GM13977 (cell line): ENCODE measurements around the gene CIITA.

Experiments
- DNase-seq: peaks from one replicate; pipeline ENCODE4 v3.0.0; 2012; ENCODE audit warnings: low spot score
- CTCF ChIP-seq: IDR thresholded peaks from 2 replicates; pipeline ENCODE4 v1.5.1; 2012; ENCODE audit warnings: mild to moderate bottlenecking, control low read depth; ENCODE audit not compliant: insufficient read depth; ENCODE audit errors: extremely low read depth, missing control alignments
- in situ Hi-C: fragments of 300-500 bp; cut with MboI; formaldehyde crosslinking; loops from one replicate; pipeline ENCODE4 v1.12.0; 2022; ENCODE audit warnings: low sequenced_read_pairs, low pct_unique_long_range_greater_than_20kb, mixed read lengths, inconsistent platforms; ENCODE audit not compliant: unreplicated experiment

Gene CIITA

DNA sequence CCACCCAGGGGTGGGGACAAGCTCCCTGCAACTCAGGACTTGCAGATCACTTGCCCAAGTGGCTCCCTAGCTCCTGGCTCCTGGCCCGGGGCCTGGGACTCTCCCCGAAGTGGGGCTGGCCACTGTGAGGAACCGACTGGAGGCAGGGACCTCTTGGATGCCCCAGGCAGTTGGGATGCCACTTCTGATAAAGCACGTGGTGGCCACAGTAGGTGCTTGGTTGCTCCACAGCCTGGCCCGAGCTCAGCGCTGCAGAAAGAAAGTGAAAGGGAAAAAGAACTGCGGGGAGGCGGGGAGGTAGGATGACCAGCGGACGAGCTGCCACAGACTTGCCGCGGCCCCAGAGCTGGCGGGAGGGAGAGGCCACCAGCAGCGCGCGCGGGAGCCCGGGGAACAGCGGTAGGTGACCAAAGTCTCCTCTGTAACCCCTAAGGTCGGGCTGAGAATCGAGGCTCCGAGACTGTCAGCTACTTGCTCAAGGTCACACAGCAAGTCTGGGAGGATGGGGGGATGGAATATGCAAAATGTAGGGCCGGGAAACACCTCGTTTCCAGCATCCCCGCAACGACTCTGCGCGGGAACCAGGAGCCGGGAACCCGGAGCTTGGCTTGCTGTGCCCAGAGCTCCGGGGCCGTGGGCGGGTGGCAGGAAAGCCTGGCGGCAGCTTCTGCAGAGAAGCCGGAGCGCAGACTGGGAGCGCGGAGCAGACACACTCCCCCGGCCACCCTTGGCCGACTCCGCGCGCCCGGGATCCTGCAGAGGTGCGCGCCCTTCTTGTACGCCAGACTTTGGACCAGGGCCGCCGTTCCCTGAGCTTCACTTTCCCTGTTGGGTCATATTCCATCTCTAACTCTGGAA, 1.9 kb downstream of the CIITA start:
- no peak for TF ChIP-seq CTCF
- peak; percentile 67 for DNase-seq
- in situ Hi-C loops: no loop called here

DNA sequence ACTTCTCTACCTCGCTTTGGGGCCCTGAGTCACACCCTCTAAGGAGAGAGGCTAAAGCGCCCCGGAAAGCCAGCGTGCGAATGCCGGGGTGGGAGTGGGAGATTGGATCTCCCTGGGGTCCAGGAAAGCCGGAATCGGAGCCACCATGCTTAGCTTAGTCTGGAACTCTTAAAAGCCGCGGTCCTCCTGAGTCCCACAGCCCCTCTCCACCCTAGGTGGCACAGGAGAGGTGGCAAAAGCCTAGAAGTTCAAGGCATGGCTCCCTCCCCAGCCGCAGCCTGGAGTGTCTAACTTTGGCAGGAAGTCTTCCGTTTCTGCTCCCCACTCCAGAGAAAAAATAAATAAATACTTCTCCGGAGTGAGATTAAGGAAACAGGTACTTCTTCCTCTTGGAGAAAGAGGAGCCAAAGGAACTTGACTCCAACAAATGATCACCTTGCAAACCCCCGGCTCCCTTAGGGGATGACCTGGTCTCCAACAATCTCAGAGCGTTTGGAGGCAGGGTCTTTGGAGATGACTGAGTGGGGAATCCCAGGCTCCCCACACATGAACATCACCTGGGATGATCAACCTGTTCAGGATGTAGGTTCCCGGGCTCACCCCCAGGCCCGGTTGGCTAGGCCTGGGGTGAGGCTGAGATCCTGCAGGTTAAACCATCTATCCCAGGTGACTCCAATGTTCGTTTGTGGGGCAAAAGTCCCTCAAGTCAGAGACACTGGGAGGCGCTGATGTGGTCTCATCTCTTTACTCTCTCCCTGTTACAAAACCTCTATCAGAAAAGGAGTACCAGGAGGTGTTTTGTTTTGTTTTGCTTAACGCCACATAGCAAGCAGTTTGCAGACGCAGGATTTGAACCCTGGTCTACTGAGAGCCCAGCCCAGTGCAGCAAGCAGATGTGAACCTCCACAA, 2.9 kb downstream of the CIITA start:
- DNase-seq: no peak
- in situ Hi-C loops: no loop called here
- TF ChIP-seq CTCF: peak; percentile 28

DNA sequence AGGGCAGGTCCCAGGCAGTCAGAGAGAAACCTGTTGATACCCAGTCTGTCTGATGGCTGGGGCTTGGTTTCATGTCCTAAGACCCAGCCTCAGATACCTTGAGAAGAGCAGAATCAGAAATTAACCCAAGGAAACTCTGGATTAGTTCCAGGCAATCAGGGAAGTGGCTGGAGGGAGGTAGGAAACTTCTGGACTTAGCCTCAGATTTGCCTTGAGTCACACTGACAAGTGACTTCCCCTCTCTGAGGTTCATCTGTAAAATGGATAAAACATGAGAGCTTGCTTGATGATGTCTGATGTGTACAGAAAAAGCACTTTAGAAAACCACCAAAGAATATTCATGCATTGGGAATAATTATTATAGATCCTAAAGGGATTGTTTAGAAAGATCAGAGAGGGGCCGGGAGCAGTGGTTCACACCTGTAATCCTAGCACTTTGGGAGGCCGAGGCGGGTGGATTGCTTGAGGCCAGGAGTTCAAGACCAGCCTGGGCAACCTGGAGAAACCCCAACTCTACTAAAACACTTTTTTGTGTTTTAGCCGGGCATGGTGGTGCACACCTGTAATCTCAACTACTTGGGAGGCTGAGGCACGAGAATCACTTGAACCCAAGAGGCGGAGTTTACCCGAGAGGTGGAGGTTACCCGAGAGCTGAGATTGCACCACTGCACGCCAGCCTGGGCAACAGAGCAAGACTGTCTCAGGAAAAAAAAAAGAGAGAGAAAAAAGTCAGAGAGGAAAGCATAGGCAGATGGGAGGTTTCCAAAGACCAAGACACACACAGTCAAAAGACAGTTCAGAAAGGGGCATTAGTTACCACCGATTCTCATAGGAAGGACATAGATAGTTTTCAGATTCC, 3.8 kb downstream of the CIITA start:
- no peak for TF ChIP-seq CTCF
- DNase-seq: no peak
- in situ Hi-C loops: no loop called here

GRCh38 chr16:10881479-10882030, 4.6 kb downstream of the CIITA start:
- DNase-seq: no peak
- no peak for TF ChIP-seq CTCF
- in situ Hi-C loops: no loop called here

DNA sequence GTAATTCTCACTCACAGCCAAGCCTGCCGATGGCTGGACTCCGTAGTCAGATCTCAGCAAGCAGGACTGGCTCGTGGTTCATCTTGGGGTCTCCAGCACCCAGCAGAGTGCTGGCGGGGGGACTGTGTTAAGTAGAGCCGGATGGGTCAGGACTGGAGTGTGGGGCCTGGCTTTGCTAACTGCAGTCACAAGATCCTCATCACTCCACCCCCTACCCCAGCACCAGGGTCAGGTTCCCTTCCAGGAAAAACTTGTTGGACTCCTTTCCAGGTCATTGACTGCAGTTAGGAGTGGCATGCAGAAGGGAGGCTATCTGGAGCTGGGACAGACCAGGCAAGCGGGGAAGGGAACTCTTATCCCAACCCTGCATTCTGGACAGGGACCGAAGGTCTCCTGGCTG, 6.0 kb downstream of the CIITA start:
- in situ Hi-C loops: no loop called here
- no peak for DNase-seq
- no peak for TF ChIP-seq CTCF

- no peak for TF ChIP-seq CTCF
- in situ Hi-C loops: no loop called here
- DNase-seq: no peak
Observed at GRCh38 chr16:10885246-10885645, 8.2 kb downstream of the CIITA start.
